GM10847 (cell line): ENCODE data around the gene GHSR.

Source experiments
- POLR2A ChIP-seq: IDR thresholded peaks from 2 replicates; pipeline ENCODE4 v1.6.1; 2011; ENCODE audit not compliant: insufficient read length; ENCODE audit errors: extremely low read depth

Gene GHSR

GRCh38 chr3:172398484-172398883, 49.8 kb downstream of the GHSR start:
- no peak for TF ChIP-seq POLR2A

- no peak for TF ChIP-seq POLR2A
These were observed 50.4 kb downstream of the GHSR start for GRCh38 chr3:172397716-172398405.

- no peak for TF ChIP-seq POLR2A
These were observed 51.9 kb downstream of the GHSR start for GRCh38 chr3:172396400-172396799.

- TF ChIP-seq POLR2A: no peak
These were observed 53.6 kb downstream of the GHSR start for GRCh38 chr3:172394692-172395091.
